ENCODE results near the gene PRAMEF20. TPM values are rescaled to one million over a fixed set of nuclear protein-coding genes. Genes with fewer than 3 reads are reported as not detected.

PRAMEF20 gene
- not detected in 2 replicates for total RNA-seq

GRCh38 chr1:13410150-13410549 lies at the start of gene PRAMEF20:
TSS of gene PRAMEF20 (plus strand) at chr1:13410450. CDS start at chr1:13416355, 5,905 bp downstream.

DNA sequence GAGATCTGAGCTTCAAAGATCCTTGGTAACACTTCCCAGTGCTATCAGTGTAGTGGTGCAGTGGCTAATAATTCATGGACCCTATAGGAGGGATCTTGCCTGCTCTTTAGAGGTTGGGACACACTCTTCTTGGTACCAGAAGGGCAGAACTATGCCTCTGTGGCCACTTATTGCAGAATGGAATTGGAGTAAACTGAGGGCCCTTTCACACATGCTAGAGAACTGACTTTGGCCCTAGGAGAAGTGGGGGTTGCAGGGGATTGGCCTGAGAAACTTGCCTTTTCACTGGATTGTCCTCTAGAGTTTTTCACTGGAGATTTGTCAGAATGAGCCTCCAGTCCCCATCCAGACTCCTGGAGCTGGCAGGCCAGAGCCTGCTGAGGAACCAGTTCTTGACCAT lies 20.9 kb upstream of the PRAMEF20 start, which contains the start of gene PRAMEF17:
Gene PRAMEF17, plus strand, starts transcription at position 301 of the 400 bp plus-strand sequence. Its CDS starts 26 bp downstream, at position 327.

Other genes starting within 250 kb of the PRAMEF20 start
- not detected in 2 replicates for gene HNRNPCL4, start 244.8 kb upstream of the PRAMEF20 start, total RNA-seq
- gene PRAMEF9, start 238.6 kb upstream of the PRAMEF20 start, total RNA-seq: not detected in 2 replicates
- gene PRAMEF13, start 209.0 kb upstream of the PRAMEF20 start, total RNA-seq: not detected in 2 replicates
- not detected in 2 replicates for gene PRAMEF18, start 184.3 kb upstream of the PRAMEF20 start, total RNA-seq
- not detected in 2 replicates for gene PRAMEF5, start 156.3 kb upstream of the PRAMEF20 start, total RNA-seq
- gene PRAMEF8, start 125.3 kb upstream of the PRAMEF20 start, total RNA-seq: not detected in 2 replicates
- not detected in 2 replicates for gene PRAMEF33, start 106.9 kb upstream of the PRAMEF20 start, total RNA-seq
- gene PRAMEF15, start 94.9 kb upstream of the PRAMEF20 start, total RNA-seq: not detected in 2 replicates
- not detected in 2 replicates for gene PRAMEF14, start 63.3 kb upstream of the PRAMEF20 start, total RNA-seq
- gene PRAMEF19, start 38.5 kb upstream of the PRAMEF20 start, total RNA-seq: not detected in 2 replicates
- not detected in 2 replicates for gene PRAMEF17, start 20.8 kb upstream of the PRAMEF20 start, total RNA-seq
- not detected in 2 replicates for gene LRRC38, start 103.6 kb downstream of the PRAMEF20 start, total RNA-seq
- 0.90 and 4.1 TPM in 2 replicates for gene PDPN, start 173.4 kb downstream of the PRAMEF20 start, total RNA-seq

Data from cardiac atrium fibroblast (primary cell).